ENCODE data around the gene RASSF7. TPM values are rescaled to one million over a fixed set of nuclear protein-coding genes. Genes with fewer than 3 reads are reported as not detected.

RASSF7 gene
- polyA plus RNA-seq, 1 of the 3 experiments (the other 2 are of a cell fraction), result 19.8 TPM

- no peak for TF ChIP-seq RAD21 (IDR thresholded peaks at IDR 0.05; ENCODE audit: low read length)
- TF ChIP-seq NRF1 (IDR thresholded peaks at IDR 0.05; ENCODE audit: low read depth, low read length), result no peak
These were observed 16.0 kb upstream of the RASSF7 start (continued) for GRCh38 chr11:544817-545166.

- CTCF ChIA-PET, result interaction anchor here (0.9 to 1.9 kb wide), 2 partner anchors 9 to 10 kb away, joined by 3 to 12 read pairs; partner anchors contain the start of gene HRAS
- POLR2A ChIA-PET, result no interaction called here
- H3K27ac ChIP-seq (ENCODE audit: low read depth in 2 of 2, low read length in 1 of 2), result no peak overlapping the region
- no peak overlapping the region for H3K4me3 ChIP-seq (ENCODE audit: low read depth in 2 of 2, low read length in 1 of 2)
- no peak overlapping the region for H3K9ac ChIP-seq
- H3K9me3 ChIP-seq, result no peaks in the 10 kb centered on the region
- no peak overlapping the region for H3K4me2 ChIP-seq
- no peaks in the 10 kb centered on the region for H3K79me2 ChIP-seq (ENCODE audit: insufficient read depth)
- H4K20me1 ChIP-seq (ENCODE audit: insufficient read depth), result no peaks in the 10 kb centered on the region
- no peak for DNase-seq
- no peaks in the 10 kb centered on the region for H3K27me3 ChIP-seq (ENCODE audit: insufficient read depth)
- no peaks in the 10 kb centered on the region for H3K4me1 ChIP-seq (ENCODE audit: control insufficient read depth in 1 of 2, insufficient read depth in 2 of 2, low read depth in 1 of 2, low read length in 1 of 2)
- 75% methylated on average over 4 of the region's 11 CpGs for WGBS (ENCODE audit: low lambda C conversion rate)
- TF ChIP-seq FOSL2 (IDR thresholded peaks at IDR 0.05; ENCODE audit: borderline replicate concordance, low read depth) (no peak), NRF1 (IDR thresholded peaks at IDR 0.05; ENCODE audit: low read depth, low read length) (no peak), TAF1 (IDR thresholded peaks at IDR 0.05; ENCODE audit: borderline replicate concordance, low read depth, low read length) (no peak), SMC3 (IDR thresholded peaks at IDR 0.05; ENCODE audit: low read depth, low read length) (no peak), MAX (IDR thresholded peaks at IDR 0.05; ENCODE audit: low read depth) (no peak), JUND (IDR thresholded peaks at IDR 0.05) (no peak), ELF1 (IDR thresholded peaks at IDR 0.05) (no peak), MXI1 (IDR thresholded peaks at IDR 0.05; ENCODE audit: low read depth, low read length) (no peak), REST (IDR thresholded peaks at IDR 0.05; ENCODE audit: low read depth, low read length) (no peak), PBX3 (IDR thresholded peaks at IDR 0.05) (no peak), POLR2AphosphoS5 (IDR thresholded peaks at IDR 0.05; ENCODE audit: low read depth, low read length) (no peak), USF2 (IDR thresholded peaks at IDR 0.05; ENCODE audit: borderline replicate concordance, low read depth, low read length) (no peak), SIN3A (IDR thresholded peaks at IDR 0.05; ENCODE audit: borderline replicate concordance, low read depth, low read length) (no peak), IRF3 (IDR thresholded peaks at IDR 0.05; ENCODE audit: low read depth, low read length) (no peak), MEF2A (IDR thresholded peaks at IDR 0.05; ENCODE audit: borderline replicate concordance, low read depth) (no peak), CHD2 (IDR thresholded peaks at IDR 0.05; ENCODE audit: low read length, partially characterized antibody) (no peak), FOXM1 (IDR thresholded peaks at IDR 0.05; ENCODE audit: low read depth) (no peak)
- no peak overlapping the region for H2AFZ ChIP-seq (ENCODE audit: low read depth)
- H3K9me2 ChIP-seq, result no peaks in the 10 kb centered on the region
- H3K36me3 ChIP-seq (replicated peaks in 1 of 2; ENCODE audit: control insufficient read depth in 1 of 2, insufficient read depth in 2 of 2, low read length in 1 of 2), result no peaks in the 10 kb centered on the region
- H3F3A ChIP-seq (replicated peaks; ENCODE audit: insufficient read depth), result no peaks in the 10 kb centered on the region
These were observed 15.6 kb upstream of the RASSF7 start for GRCh38 chr11:545171-545570.
